Tongue (tissue), 2 donors: ENCODE measurements around the gene DGKD. TPM values are rescaled to one million over a fixed set of nuclear protein-coding genes. Genes with fewer than 3 reads are reported as not detected.

Experiments
- DNase-seq: peaks from one replicate; pipeline ENCODE4 v3.0.0-alpha.2; 2015
- total RNA-seq: library from RNA; depleted of rRNA; stranded (reverse); fragments of >200 nt; gene quantifications from one replicate; pipeline ENCODE4 v1.2.3, GENCODE V29; 2014

DGKD gene
- total RNA-seq, 1 donor from 2014 or later: 51.7 TPM

GRCh38 chr2:233336541-233336940, 17.8 kb upstream of the DGKD start:
- DNase-seq: no peak

GRCh38 chr2:233338046-233338445, 16.2 kb upstream of the DGKD start:
- DNase-seq: no peak

GRCh38 chr2:233338812-233339368, 15.4 kb upstream of the DGKD start:
- no peak for DNase-seq

GRCh38 chr2:233339427-233339826, 14.9 kb upstream of the DGKD start:
- no peak for DNase-seq

- DNase-seq: no peak
Measured at GRCh38 chr2:233341296-233341695, 13.0 kb upstream of the DGKD start.

- no peak for DNase-seq
Measured at GRCh38 chr2:233342301-233342700, 12.0 kb upstream of the DGKD start.

- DNase-seq: no peak
Measured at GRCh38 chr2:233343171-233343705, 11.1 kb upstream of the DGKD start.

- DNase-seq: no peak
Measured at GRCh38 chr2:233346376-233346775, 7.9 kb upstream of the DGKD start.

GRCh38 chr2:233346930-233347329, 7.4 kb upstream of the DGKD start:
- no peak for DNase-seq

- DNase-seq: peak; percentile 83
Measured at GRCh38 chr2:233349005-233349998, 5.0 kb upstream of the DGKD start.

GRCh38 chr2:233350708-233351107, 3.6 kb upstream of the DGKD start:
- peak; percentile 34 for DNase-seq

- DNase-seq: no peak
Measured at GRCh38 chr2:233351423-233351822, 2.9 kb upstream of the DGKD start.

GRCh38 chr2:233352141-233352842, 2.0 kb upstream of the DGKD start:
- DNase-seq: no peak

GRCh38 chr2:233353101-233353768, 1.1 kb upstream of the DGKD start:
- no peak for DNase-seq

- no peak for DNase-seq
Measured at GRCh38 chr2:233354500-233354924, 218 bp downstream of the DGKD start.

- DNase-seq: no peak
Measured at GRCh38 chr2:233354971-233355574, 779 bp downstream of the DGKD start.

GRCh38 chr2:233355916-233356315, 1.6 kb downstream of the DGKD start:
- DNase-seq: no peak

GRCh38 chr2:233356546-233357308, 2.4 kb downstream of the DGKD start:
- DNase-seq: no peak

GRCh38 chr2:233358335-233358734, 4.0 kb downstream of the DGKD start:
- DNase-seq: no peak

- DNase-seq: peak; percentile 30
Measured at GRCh38 chr2:233358947-233359346, 4.7 kb downstream of the DGKD start.

GRCh38 chr2:233359823-233360222, 5.5 kb downstream of the DGKD start:
- DNase-seq: no peak
